Breast epithelium (tissue), 4 donors: ENCODE data around the gene DCDC1. TPM values are rescaled to one million over a fixed set of nuclear protein-coding genes. Genes with fewer than 3 reads are reported as not detected.

Source experiments
- DNase-seq, 2 donors: peaks; one replicate each; pipeline ENCODE4 v3.0.0-alpha.2; 2019; ENCODE audit warnings: low spot score in 2 of 2
- H3K27ac ChIP-seq, 2 donors: fragments of 200-600 bp; sonication (generic) in 1 of 2; one replicate each; pipeline ENCODE4 v1.5.1; 2016 to 2019; ENCODE audit warnings: mild to moderate bottlenecking in 1 of 2
- H3K27me3 ChIP-seq, 2 donors: fragments of 200-600 bp; sonication (generic) in 1 of 2; one replicate each; pipeline versions ENCODE4 v1.5.1 to v1.6.0; 2017 to 2019; ENCODE audit warnings: control low read depth in 1 of 2, mild to moderate bottlenecking in 1 of 2
- H3K36me3 ChIP-seq: fragments of 200-600 bp; one replicate; pipeline ENCODE4 v1.5.1; 2019
- H3K4me1 ChIP-seq, 2 donors: fragments of 200-600 bp; sonication (generic); one replicate each; pipeline ENCODE4 v1.5.1; 2016 to 2019; ENCODE audit warnings: control low read depth in 1 of 2
- H3K4me3 ChIP-seq, 3 donors: fragments of 200-600 bp; sonication (generic); 1 replicate in 2 of 3; 2 replicates in 1 of 3; pipeline ENCODE4 v1.5.1; 2016 to 2019; ENCODE audit warnings: mild to moderate bottlenecking in 3 of 3, moderate library complexity in 2 of 3
- H3K9me3 ChIP-seq, 2 donors: fragments of 200-600 bp; sonication (generic) in 1 of 2; one replicate each; pipeline ENCODE4 v1.5.1; 2016 to 2019; ENCODE audit warnings: control low read depth in 1 of 2
- CTCF ChIP-seq, 3 donors: fragments of 450-650 bp; IDR thresholded peaks; one replicate each; pipeline ENCODE4 v1.5.1; 2016 to 2017; ENCODE audit warnings: antibody characterized with exemption in 3 of 3, mild to moderate bottlenecking in 3 of 3, moderate library complexity in 3 of 3
- POLR2A ChIP-seq: fragments of 450-650 bp; IDR thresholded peaks from one replicate; pipeline ENCODE4 v1.6.1; 2016; ENCODE audit warnings: antibody characterized with exemption, mild to moderate bottlenecking, moderate library complexity
- POLR2AphosphoS5 ChIP-seq, 3 donors: sonication (generic); formaldehyde crosslinking; IDR thresholded peaks; one replicate each; pipeline ENCODE4 v1.6.1; 2017; ENCODE audit warnings: antibody characterized with exemption in 3 of 3
- intact Hi-C: fragments of 100-400 bp; cut with DNase I; formaldehyde crosslinking; loops from one replicate; pipeline ENCODE4 v1.15.1; 2023; ENCODE audit warnings: low total_unique reads
- total RNA-seq, 3 donors: library from RNA; depleted of rRNA; stranded (reverse); fragments of >200 nt; gene quantifications; one replicate each; pipeline ENCODE4 v1.1.0, GENCODE V29; 2016

The DCDC1 gene
- total RNA-seq, 3 donors from 2014 or later: 0.32 to 5.6 (median 3.8) TPM

- intact Hi-C loops: no loop called here
- H3K4me3 ChIP-seq: no peak overlapping the region
- H3K27me3 ChIP-seq: no peaks in the 10 kb centered on the region
- TF ChIP-seq POLR2A (no peak), POLR2AphosphoS5 (IDR thresholded peaks at IDR 0.05) (no peak), CTCF (IDR thresholded peaks at IDR 0.05) (no peak)
- H3K36me3 ChIP-seq: no peaks in the 10 kb centered on the region
- H3K4me1 ChIP-seq: no peaks in the 10 kb centered on the region
- H3K27ac ChIP-seq: no peak overlapping the region
- DNase-seq: no peak
- H3K9me3 ChIP-seq: no peaks in the 10 kb centered on the region
Observed at GRCh38 chr11:31150841-31151240, 218.7 kb downstream of the DCDC1 start.

GRCh38 chr11:31150011-31150410, 219.5 kb downstream of the DCDC1 start:
- TF ChIP-seq POLR2A (no peak), CTCF (IDR thresholded peaks at IDR 0.05) (no peak), POLR2AphosphoS5 (IDR thresholded peaks at IDR 0.05) (no peak)
- intact Hi-C loops: no loop called here

GRCh38 chr11:31141789-31142188, 227.8 kb downstream of the DCDC1 start:
- H3K27me3 ChIP-seq: no peaks in the 10 kb centered on the region
- intact Hi-C loops: no loop called here
- H3K4me3 ChIP-seq: no peak overlapping the region
- no peaks in the 10 kb centered on the region for H3K36me3 ChIP-seq
- H3K9me3 ChIP-seq: no peaks in the 10 kb centered on the region
- H3K4me1 ChIP-seq: no peaks in the 10 kb centered on the region
- no peak overlapping the region for H3K27ac ChIP-seq
- DNase-seq: no peak
- TF ChIP-seq POLR2A (no peak), POLR2AphosphoS5 (IDR thresholded peaks at IDR 0.05) (no peak), CTCF (IDR thresholded peaks at IDR 0.05) (no peak)

More at GRCh38 chr11:31150011-31150410, 219.5 kb downstream of the DCDC1 start:
- no peak overlapping the region for H3K4me3 ChIP-seq
- H3K27ac ChIP-seq: no peak overlapping the region
- H3K4me1 ChIP-seq: no peaks in the 10 kb centered on the region
- H3K9me3 ChIP-seq: no peaks in the 10 kb centered on the region
- DNase-seq: no peak
- H3K27me3 ChIP-seq: no peaks in the 10 kb centered on the region
- no peaks in the 10 kb centered on the region for H3K36me3 ChIP-seq

- H3K36me3 ChIP-seq: no peaks in the 10 kb centered on the region
- intact Hi-C loops: no loop called here
- no peak overlapping the region for H3K4me3 ChIP-seq
- no peaks in the 10 kb centered on the region for H3K9me3 ChIP-seq
- H3K27me3 ChIP-seq: no peaks in the 10 kb centered on the region
- TF ChIP-seq POLR2A: no peak
- TF ChIP-seq POLR2AphosphoS5 (IDR thresholded peaks at IDR 0.05): no peak
- no peak overlapping the region for H3K27ac ChIP-seq
- no peak for DNase-seq
- no peaks in the 10 kb centered on the region for H3K4me1 ChIP-seq
Observed at GRCh38 chr11:31139479-31139878, 230.1 kb downstream of the DCDC1 start.

- DNase-seq: no peak
- Histone ChIP-seq H3K27me3 (no peaks in the 10 kb centered on the region), H3K4me3 (no peak overlapping the region), H3K4me1 (no peaks in the 10 kb centered on the region), H3K9me3 (no peaks in the 10 kb centered on the region), H3K27ac (no peak overlapping the region), H3K36me3 (no peaks in the 10 kb centered on the region)
- TF ChIP-seq POLR2AphosphoS5 (IDR thresholded peaks at IDR 0.05) (no peak), POLR2A (no peak), CTCF (IDR thresholded peaks at IDR 0.05) (no peak)
- intact Hi-C loops: no loop called here
Observed at GRCh38 chr11:31132531-31133421, 236.8 kb downstream of the DCDC1 start.
